ENCODE measurements around the gene ACCSL.

- TF ChIP-seq CTCF (optimal IDR thresholded peaks at IDR 0.05 in 1 of 3, IDR thresholded peaks at IDR 0.05 in 1 of 3, conservative IDR thresholded peaks at IDR 0.05 in 1 of 3; ENCODE audit: extremely low read depth in 1 of 3, insufficient read depth in 2 of 3, low read length in 3 of 3) (no peak), EZH2 (IDR thresholded peaks at IDR 0.05; ENCODE audit: low read length) (no peak)
These were observed 23.4 kb downstream of the ACCSL start for GRCh38 chr11:44071157-44071556.
